Panc1 (cell line): Measurements from ENCODE around the gene LDLRAD4. TPM values are rescaled to one million over a fixed set of nuclear protein-coding genes. Genes with fewer than 3 reads are reported as not detected.

Source experiments
- ATAC-seq: fragments of 200-7000 bp; cut with Tn5 transposase; 2 replicates; pipeline ENCODE4 v1.9.1; 2020; ENCODE audit warnings: mild to moderate bottlenecking, moderate library complexity
- BruUV-seq: library from RNA; stranded (reverse); fragments of 400-500 nt; replicated peaks from 2 replicates; lab custom pipeline; 2021; lab: Mats Ljungman, UMichigan
- CTCF ChIA-PET: fragments of 300-600 bp; sonication (Branson Sonifier 250); formaldehyde crosslinking; loops from one replicate; lab custom pipeline; 2022; ENCODE audit warnings: antibody characterized with exemption; lab: Charles Lee
- POLR2A ChIA-PET: fragments of 300-600 bp; sonication (Branson Sonifier 250); formaldehyde crosslinking; loops from one replicate; lab custom pipeline; 2022; ENCODE audit warnings: antibody characterized with exemption; lab: Charles Lee
- DNase-seq: peaks from one replicate; pipeline ENCODE4 v3.0.0-alpha.2; 2010; ENCODE audit warnings: low read depth, low spot score
- H3K27ac ChIP-seq: 2 replicates; pipeline ENCODE4 v1.5.1; 2011; ENCODE audit warnings: mild to moderate bottlenecking, low read length, inconsistent platforms
- H3K27me3 ChIP-seq: fragments of 200-500 bp; sonication (Bioruptor generic); 2 replicates; pipeline ENCODE4 v1.6.0; 2014; ENCODE audit warnings: low read length, inconsistent platforms; ENCODE audit not compliant: control insufficient read depth, insufficient read depth
- H3K36me3 ChIP-seq: fragments of 200-500 bp; sonication (Bioruptor generic); 2 replicates; pipeline ENCODE4 v1.5.1; 2014; ENCODE audit warnings: inconsistent platforms, mild to moderate bottlenecking, low read length, moderate library complexity; ENCODE audit not compliant: control insufficient read depth, insufficient read depth
- H3K4me1 ChIP-seq: 2 replicates; pipeline ENCODE4 v1.5.1; 2011; ENCODE audit warnings: inconsistent platforms, mild to moderate bottlenecking, low read length, moderate library complexity; ENCODE audit not compliant: control insufficient read depth, insufficient read depth
- H3K4me3 ChIP-seq, 2 experiments: 2 replicates each; pipeline ENCODE4 v1.5.1; 2011 to 2012; ENCODE audit warnings: low read depth in 2 of 2, low read length in 2 of 2, mild to moderate bottlenecking in 2 of 2, inconsistent platforms in 1 of 2, moderate library complexity in 1 of 2
- H3K9me3 ChIP-seq: fragments of 200-500 bp; sonication (Bioruptor generic); 2 replicates; pipeline ENCODE4 v1.5.1; 2014; ENCODE audit warnings: low read depth, mild to moderate bottlenecking, inconsistent platforms, low read length, moderate library complexity; ENCODE audit not compliant: control insufficient read depth, insufficient read depth
- CTCF ChIP-seq: fragments of 450-650 bp; IDR thresholded peaks from 2 replicates; pipeline ENCODE4 v1.5.1; 2017; ENCODE audit warnings: mild to moderate bottlenecking
- POLR2AphosphoS5 ChIP-seq: IDR thresholded peaks from 2 replicates; pipeline ENCODE4 v1.6.1; 2012; ENCODE audit warnings: mild to moderate bottlenecking, low read depth, low read length, moderate library complexity
- REST ChIP-seq, 2 experiments: IDR thresholded peaks; 2 replicates each; pipeline ENCODE4 v1.6.1; 2011 to 2012; ENCODE audit warnings: low read depth in 2 of 2, control low read depth in 1 of 2, low read length in 1 of 2, mild to moderate bottlenecking in 1 of 2, moderate library complexity in 1 of 2; ENCODE audit not compliant: insufficient read depth in 1 of 2
- SIN3A ChIP-seq: IDR thresholded peaks from 2 replicates; pipeline ENCODE4 v1.6.1; 2012; ENCODE audit warnings: low read depth, mild to moderate bottlenecking, low read length, moderate library complexity, borderline replicate concordance; ENCODE audit not compliant: insufficient read depth
- TCF7L2 ChIP-seq: IDR thresholded peaks from 2 replicates; pipeline ENCODE4 v1.6.1; 2011; ENCODE audit warnings: mild to moderate bottlenecking, low read depth, low read length, inconsistent platforms
- in situ Hi-C: cut with HindIII; loops from 2 replicates; pipeline ENCODE4 v1.10.0; 2016; ENCODE audit warnings: low sequenced_read_pairs, low pct_unique_long_range_greater_than_20kb
- intact Hi-C: fragments of 100-400 bp; cut with micrococcal nuclease; formaldehyde crosslinking; loops from one replicate; pipeline ENCODE4 v1.10.0; 2022; ENCODE audit not compliant: unreplicated experiment
- total RNA-seq: library from RNA; stranded (reverse); gene quantifications from one replicate; pipeline ENCODE4 v1.2.1, GENCODE V29; 2021; ENCODE audit not compliant: unreplicated experiment

The LDLRAD4 gene
- total RNA-seq, 1 experiment from 2014 or later: 0.28 TPM

GRCh38 chr18:13401826-13402225 is 183.3 kb downstream of the LDLRAD4 start:
- ChIA-PET POLR2A (no interaction called here), CTCF (no interaction called here)
- Histone ChIP-seq H3K9me3 (no peaks in the 10 kb centered on the region), H3K4me3 (no peak overlapping the region), H3K27ac (no peak overlapping the region), H3K4me1 (no peaks in the 10 kb centered on the region), H3K36me3 (no peaks in the 10 kb centered on the region), H3K27me3 (peaks cover 6% of the 10 kb centered on the region)
- no peak for TF ChIP-seq POLR2AphosphoS5
- TF ChIP-seq CTCF: no peak
- no peak for TF ChIP-seq REST (IDR thresholded peaks at IDR 0.05; ENCODE audit: insufficient read depth in 1 of 2, low read depth in 2 of 2, low read length in 1 of 2)
- no peak for TF ChIP-seq TCF7L2
- TF ChIP-seq SIN3A: no peak
- no TSS peak for BruUV-seq
- no peak for ATAC-seq
- intact Hi-C loops: no loop called here
- DNase-seq: no peak
- in situ Hi-C loops: no loop called here

- in situ Hi-C loops: no loop called here
- Histone ChIP-seq H3K4me1 (no peaks in the 10 kb centered on the region), H3K36me3 (no peaks in the 10 kb centered on the region), H3K27ac (no peak overlapping the region), H3K9me3 (no peaks in the 10 kb centered on the region), H3K4me3 (no peak overlapping the region), H3K27me3 (peaks cover 6% of the 10 kb centered on the region)
- no TSS peak for BruUV-seq
- DNase-seq: no peak
- TF ChIP-seq CTCF (no peak), REST (IDR thresholded peaks at IDR 0.05; ENCODE audit: insufficient read depth in 1 of 2, low read depth in 2 of 2, low read length in 1 of 2) (no peak), TCF7L2 (no peak), POLR2AphosphoS5 (no peak), SIN3A (no peak)
- intact Hi-C loops: no loop called here
- CTCF ChIA-PET: no interaction called here
- no peak for ATAC-seq
- POLR2A ChIA-PET: no interaction called here
These were observed 185.4 kb downstream of the LDLRAD4 start for GRCh38 chr18:13403786-13404549.
